Esophagus muscularis mucosa (tissue), 4 donors: ENCODE data around the gene CDC25B.
"Not testable (repeated sequence)": the region's sequence is repeated elsewhere in the genome, so short reads cannot be mapped to it uniquely, and the experiment has no call there.

Experiments used
- CTCF ChIP-seq, 3 experiments: fragments of 200-600 bp in 2 of 3; fragments of 450-650 bp in 1 of 3; sonication (generic) in 2 of 3; IDR thresholded peaks; one replicate each; pipeline ENCODE4 v1.5.1; 2017 to 2019; ENCODE audit warnings: antibody characterized with exemption in 3 of 3, mild to moderate bottlenecking in 2 of 3, moderate library complexity in 1 of 3
- EP300 ChIP-seq: sonication (generic); formaldehyde crosslinking; IDR thresholded peaks from one replicate; pipeline ENCODE4 v1.6.1; 2017; ENCODE audit warnings: antibody characterized with exemption
- POLR2A ChIP-seq: fragments of 450-650 bp; IDR thresholded peaks from one replicate; pipeline ENCODE4 v1.6.1; 2017; ENCODE audit warnings: antibody characterized with exemption, moderate library complexity, mild to moderate bottlenecking, low read depth

GRCh38 chr20:3789201-3789600, 6.9 kb upstream of the CDC25B start:
- not testable (repeated sequence) for TF ChIP-seq EP300; CTCF (IDR thresholded peaks at IDR 0.05); POLR2A
